ENCODE results near the gene CYP3A4. TPM values are rescaled to one million over a fixed set of nuclear protein-coding genes. Genes with fewer than 3 reads are reported as not detected.

Gene CYP3A4
- total and polyA plus RNA-seq, 4 donors, result 0.37 TPM; not detected in 3

DNA sequence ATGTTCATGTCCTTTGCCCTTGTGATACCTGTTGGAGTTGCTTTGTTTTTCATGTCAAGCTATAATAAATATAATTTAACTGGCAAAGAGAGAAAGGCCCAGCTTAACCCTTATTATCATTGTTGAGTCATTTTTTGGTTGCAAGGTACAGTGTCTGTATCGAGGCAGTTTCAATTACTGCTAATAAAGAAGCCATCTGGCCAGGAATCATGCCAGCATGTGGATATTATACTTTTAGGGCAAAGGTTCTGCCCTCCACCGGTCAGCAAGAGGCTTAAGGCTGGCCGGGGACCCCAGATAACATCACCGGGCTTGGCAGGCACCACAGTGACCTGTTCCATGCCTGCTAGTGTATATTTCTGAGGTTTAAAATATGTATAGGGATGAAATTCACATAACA lies 9.0 kb upstream of the CYP3A4 start:
- 71 to 82% methylated on average over 4 of the region's 4 CpGs for WGBS, 2 donors
- no peak overlapping the region for H3K4me3 ChIP-seq

DNA sequence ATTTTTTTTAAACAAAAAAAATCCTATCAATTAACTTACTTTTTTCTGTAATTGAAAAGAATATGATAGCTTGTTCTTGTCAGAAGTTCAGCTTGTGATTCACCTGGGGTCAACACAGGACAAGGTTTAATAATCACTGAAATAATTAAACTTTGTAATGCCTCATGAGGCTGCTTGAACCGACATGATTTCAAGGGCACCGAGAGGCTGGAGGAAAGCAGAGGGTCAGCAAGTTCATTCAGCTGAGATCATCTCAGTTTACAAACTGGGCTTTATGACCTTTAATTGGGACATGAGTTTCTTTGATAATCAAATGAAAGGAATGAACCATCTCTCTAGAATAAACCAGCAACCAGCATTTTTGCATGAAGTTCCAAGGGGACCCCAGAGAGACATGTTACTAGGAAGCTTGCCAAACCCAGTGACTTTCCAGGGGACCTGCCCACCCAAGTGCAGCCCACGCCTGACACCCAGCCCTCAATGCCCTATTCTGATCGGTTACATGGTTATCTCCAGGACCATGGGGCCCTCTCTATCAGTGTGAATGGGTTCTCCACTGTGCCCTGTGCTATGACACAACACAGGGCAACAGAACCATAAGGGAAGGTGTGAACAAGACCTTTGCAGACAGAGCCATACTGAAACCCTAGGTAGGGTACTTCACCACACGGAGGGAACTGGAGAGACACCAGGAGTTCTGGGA lies 7.8 kb upstream of the CYP3A4 start:
- no peaks in the 10 kb centered on the region for H3K27me3 ChIP-seq (ENCODE audit: control insufficient read depth in 3 of 3, insufficient read depth in 3 of 3, low read length in 2 of 3)
- no peak for TF ChIP-seq CTCF (IDR thresholded peaks at IDR 0.05; ENCODE audit: control extremely low read depth, extremely low read depth)
- ATAC-seq (ENCODE audit: insufficient read depth, low FRiP score) (no peak), DNase-seq (no peak)
- H3K4me3 ChIP-seq, result no peak overlapping the region
- no peaks in the 10 kb centered on the region for H3K36me3 ChIP-seq (ENCODE audit: control insufficient read depth in 4 of 4, insufficient read depth in 4 of 4, low read length in 4 of 4)
- no peaks in the 10 kb centered on the region for H3K9me3 ChIP-seq (ENCODE audit: control insufficient read depth in 4 of 4, insufficient read depth in 3 of 4, low read length in 3 of 4)
- H3K4me1 ChIP-seq (ENCODE audit: control insufficient read depth in 5 of 5, insufficient read depth in 5 of 5, low read length in 5 of 5), result no peaks in the 10 kb centered on the region
- WGBS, 2 donors, result 75 to 85% methylated on average over 5 of the region's 5 CpGs
- H3K27ac ChIP-seq (ENCODE audit: low read depth in 1 of 2, low read length in 1 of 2), result no peak overlapping the region
- no peak overlapping the region for H3K9ac ChIP-seq (ENCODE audit: insufficient read depth in 1 of 2, low read length in 2 of 2)

More for the DNA sequence above, 9.0 kb upstream of the CYP3A4 start:
- no peak for DNase-seq
- H3K27me3 ChIP-seq (ENCODE audit: control insufficient read depth in 3 of 3, insufficient read depth in 3 of 3, low read length in 2 of 3), result no peaks in the 10 kb centered on the region
- H3K9ac ChIP-seq (ENCODE audit: insufficient read depth in 1 of 2, low read length in 2 of 2), result no peak overlapping the region
- no peaks in the 10 kb centered on the region for H3K36me3 ChIP-seq (ENCODE audit: control insufficient read depth in 4 of 4, insufficient read depth in 4 of 4, low read length in 4 of 4)
- H3K4me1 ChIP-seq (ENCODE audit: control insufficient read depth in 5 of 5, insufficient read depth in 5 of 5, low read length in 5 of 5), result no peaks in the 10 kb centered on the region
- ATAC-seq (ENCODE audit: insufficient read depth, low FRiP score), result no peak
- no peak for TF ChIP-seq CTCF (IDR thresholded peaks at IDR 0.05; ENCODE audit: control extremely low read depth, extremely low read depth)
- no peak overlapping the region for H3K27ac ChIP-seq (ENCODE audit: low read depth in 1 of 2, low read length in 1 of 2)
- no peaks in the 10 kb centered on the region for H3K9me3 ChIP-seq (ENCODE audit: control insufficient read depth in 4 of 4, insufficient read depth in 3 of 4, low read length in 3 of 4)

- no peak for DNase-seq
- TF ChIP-seq CTCF (IDR thresholded peaks at IDR 0.05; ENCODE audit: control extremely low read depth, extremely low read depth), result no peak
- WGBS, 2 donors, result 90 to 96% methylated on average over 1 of the region's 1 CpG
- H3K4me1 ChIP-seq (ENCODE audit: control insufficient read depth in 5 of 5, insufficient read depth in 5 of 5, low read length in 5 of 5), result no peaks in the 10 kb centered on the region
- ATAC-seq (ENCODE audit: insufficient read depth, low FRiP score), result no peak
- H3K9ac ChIP-seq (ENCODE audit: insufficient read depth in 1 of 2, low read length in 2 of 2), result no peak overlapping the region
- no peaks in the 10 kb centered on the region for H3K27me3 ChIP-seq (ENCODE audit: control insufficient read depth in 3 of 3, insufficient read depth in 3 of 3, low read length in 2 of 3)
- H3K36me3 ChIP-seq (ENCODE audit: control insufficient read depth in 4 of 4, insufficient read depth in 4 of 4, low read length in 4 of 4), result no peaks in the 10 kb centered on the region
- H3K27ac ChIP-seq (ENCODE audit: low read depth in 1 of 2, low read length in 1 of 2), result no peak overlapping the region
- H3K9me3 ChIP-seq (ENCODE audit: control insufficient read depth in 4 of 4, insufficient read depth in 3 of 4, low read length in 3 of 4), result no peaks in the 10 kb centered on the region
- no peak overlapping the region for H3K4me3 ChIP-seq
Measured at GRCh38 chr7:99791021-99791420, 7.0 kb upstream of the CYP3A4 start.

- no peak for TF ChIP-seq CTCF (IDR thresholded peaks at IDR 0.05; ENCODE audit: control extremely low read depth, extremely low read depth)
- H3K27ac ChIP-seq (ENCODE audit: low read depth in 1 of 2, low read length in 1 of 2), result no peak overlapping the region
- 87 to 88% methylated on average over 3 of the region's 3 CpGs for WGBS, 2 donors
Measured at GRCh38 chr7:99790407-99790806, 6.4 kb upstream of the CYP3A4 start.

More at GRCh38 chr7:99790407-99790806, 6.4 kb upstream of the CYP3A4 start:
- H3K4me3 ChIP-seq, result no peak overlapping the region
- no peak overlapping the region for H3K9ac ChIP-seq (ENCODE audit: insufficient read depth in 1 of 2, low read length in 2 of 2)
- ATAC-seq (ENCODE audit: insufficient read depth, low FRiP score) (no peak), DNase-seq (no peak)
- H3K9me3 ChIP-seq (ENCODE audit: control insufficient read depth in 4 of 4, insufficient read depth in 3 of 4, low read length in 3 of 4), result no peaks in the 10 kb centered on the region
- no peaks in the 10 kb centered on the region for H3K4me1 ChIP-seq (ENCODE audit: control insufficient read depth in 5 of 5, insufficient read depth in 5 of 5, low read length in 5 of 5)
- H3K36me3 ChIP-seq (ENCODE audit: control insufficient read depth in 4 of 4, insufficient read depth in 4 of 4, low read length in 4 of 4), result no peaks in the 10 kb centered on the region
- no peaks in the 10 kb centered on the region for H3K27me3 ChIP-seq (ENCODE audit: control insufficient read depth in 3 of 3, insufficient read depth in 3 of 3, low read length in 2 of 3)

All from lung (tissue), 12 donors.